Activated CD8-positive, alpha-beta memory T cell treated with anti-CD3 and anti-CD28 coated beads for 48 hours (primary cell): ENCODE data around the gene TOX2.

Experiments
- DNase-seq, 3 experiments: peaks; one replicate each; pipeline ENCODE4 v3.0.0-alpha.2; 2020; ENCODE audit warnings: low read depth in 2 of 3, low spot score in 2 of 3

The TOX2 gene

DNA sequence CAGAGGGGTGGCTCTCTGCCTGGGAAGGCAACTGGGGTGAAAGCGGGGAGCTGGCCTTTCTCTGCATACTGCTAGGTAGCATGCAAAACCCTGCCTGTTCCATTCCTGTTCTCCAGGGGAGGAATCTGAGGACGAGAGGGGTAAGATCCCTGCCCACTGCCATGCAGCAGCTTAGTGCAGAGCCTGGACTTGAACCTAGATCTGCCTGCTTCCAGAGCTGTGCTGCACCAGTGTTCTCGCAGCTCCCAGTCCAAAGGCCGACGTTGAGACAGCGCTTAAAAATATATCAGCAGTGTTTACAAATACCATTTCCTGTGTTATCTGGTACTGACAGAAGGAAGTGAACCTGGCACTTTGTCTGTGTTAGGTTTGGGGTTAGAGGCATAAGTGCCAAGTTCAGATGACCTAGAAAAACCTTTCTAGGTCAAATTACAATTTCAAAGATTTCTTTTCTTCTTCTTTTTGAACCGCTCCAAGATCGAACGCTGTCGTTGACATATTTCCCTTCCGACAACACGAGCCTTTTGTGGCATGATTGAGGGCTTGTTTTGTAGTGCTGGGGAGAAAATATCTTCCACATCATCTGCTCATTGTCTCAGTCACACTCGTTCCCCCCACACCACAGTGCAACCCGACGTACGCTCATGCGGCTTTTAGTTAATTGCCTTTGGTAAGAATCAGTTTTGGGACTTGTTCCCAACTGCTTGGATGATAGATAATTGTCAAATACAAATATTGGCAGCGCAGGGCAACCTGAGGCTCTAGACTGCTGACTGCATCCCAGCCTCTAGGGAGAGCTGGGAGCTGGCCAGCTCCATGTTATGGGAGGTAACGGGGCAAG is 44.6 kb downstream of the TOX2 start:
- DNase-seq: no peak

DNA sequence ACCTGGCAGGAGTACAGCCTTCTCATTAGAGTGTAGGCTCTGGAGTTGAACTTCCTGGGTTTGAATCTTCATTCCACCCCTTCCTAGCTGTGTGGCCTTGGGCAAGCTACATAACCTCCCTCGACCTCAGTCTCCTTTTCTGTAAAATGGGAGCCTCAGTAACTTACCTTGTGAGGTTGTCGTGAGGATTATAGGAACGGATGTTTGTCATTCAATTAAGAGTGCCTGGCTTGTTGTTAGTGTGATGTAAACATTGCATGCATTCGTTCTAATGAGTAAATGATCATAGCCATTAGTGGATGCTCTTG is 45.2 kb downstream of the TOX2 start:
- no peak for DNase-seq

DNA sequence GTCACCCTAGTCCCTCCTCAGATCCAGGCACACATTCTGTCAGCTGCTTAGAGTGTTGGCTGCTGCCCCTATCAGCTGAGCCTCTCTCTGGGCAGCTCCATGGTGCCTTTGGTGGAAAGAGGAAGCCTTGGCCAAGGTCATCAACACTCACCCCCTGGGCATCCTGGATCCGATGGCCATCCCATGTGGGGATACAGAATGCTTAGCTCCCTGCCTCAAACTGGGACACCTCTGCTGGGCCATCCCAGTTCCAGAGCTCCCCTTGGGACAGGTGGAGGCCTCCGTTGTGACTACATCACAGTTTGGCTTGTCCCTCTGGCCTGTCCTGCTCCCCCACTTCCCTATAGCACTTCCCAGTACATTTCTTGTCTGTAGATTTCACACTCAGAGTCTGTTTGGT is 45.6 kb downstream of the TOX2 start:
- no peak for DNase-seq

DNA sequence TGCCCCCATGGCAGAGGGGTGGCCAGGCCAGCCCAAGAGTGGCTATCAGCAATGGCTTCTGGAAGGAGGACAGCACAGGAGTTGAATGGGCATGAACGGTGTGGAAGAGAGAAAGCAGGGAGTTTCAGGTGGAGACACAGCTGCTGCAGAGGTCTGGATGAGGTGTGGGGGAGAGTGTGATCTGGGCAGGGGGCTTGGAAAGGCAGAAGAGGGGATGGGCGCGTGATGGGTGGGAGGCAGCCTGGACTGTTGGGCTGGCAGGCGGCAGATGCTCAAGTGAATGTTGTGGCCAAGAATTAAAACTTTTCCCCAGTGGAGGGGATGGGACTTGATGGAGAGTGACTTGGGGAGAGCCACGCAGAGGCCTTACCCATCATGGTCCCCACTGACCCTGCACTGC is 46.5 kb downstream of the TOX2 start:
- DNase-seq: no peak

DNA sequence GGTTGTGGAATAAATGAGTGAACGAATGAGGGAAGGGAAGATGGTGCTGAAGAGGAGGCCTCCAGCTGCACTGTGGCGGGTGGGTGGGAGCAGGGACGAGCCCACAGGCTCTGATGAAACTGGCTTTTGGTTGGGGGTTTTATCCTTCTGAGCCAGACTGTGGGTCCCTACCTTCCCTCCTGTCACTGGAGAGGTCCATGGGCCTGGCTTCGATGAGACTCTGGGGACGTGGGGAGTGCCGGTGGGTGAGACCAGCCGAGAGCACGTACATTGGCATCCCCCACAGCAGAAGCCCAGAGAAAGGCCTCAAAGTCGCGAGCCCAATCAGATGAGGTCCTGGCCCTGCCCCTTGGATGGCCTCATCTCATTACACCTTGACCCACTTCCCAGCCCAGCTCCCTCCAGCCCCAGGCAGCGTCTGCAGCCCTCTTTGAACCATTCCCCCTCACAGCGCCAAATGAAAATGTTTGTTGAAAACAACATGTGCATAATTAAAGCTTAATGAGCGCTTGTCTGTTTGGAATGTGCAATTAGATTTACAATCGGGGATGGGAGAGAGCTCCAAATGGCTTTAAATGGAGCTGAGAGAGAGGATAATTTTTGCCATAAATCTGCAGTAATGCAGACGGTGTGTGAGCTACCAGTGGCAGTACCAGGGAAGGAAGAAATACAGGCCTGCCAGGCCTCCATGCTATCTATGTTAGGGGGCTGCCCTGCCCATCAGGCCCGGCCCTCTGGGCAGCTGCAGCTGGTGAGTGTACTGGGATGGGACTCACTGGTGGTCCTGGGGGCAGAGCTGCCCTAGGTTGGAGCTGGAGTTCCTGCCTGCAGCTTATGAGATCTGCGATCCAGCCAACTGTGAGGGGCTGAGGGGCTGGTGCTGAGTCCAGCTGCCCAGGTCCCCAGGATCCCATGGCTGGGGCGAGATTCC is 47.2 kb downstream of the TOX2 start:
- DNase-seq: no peak

DNA sequence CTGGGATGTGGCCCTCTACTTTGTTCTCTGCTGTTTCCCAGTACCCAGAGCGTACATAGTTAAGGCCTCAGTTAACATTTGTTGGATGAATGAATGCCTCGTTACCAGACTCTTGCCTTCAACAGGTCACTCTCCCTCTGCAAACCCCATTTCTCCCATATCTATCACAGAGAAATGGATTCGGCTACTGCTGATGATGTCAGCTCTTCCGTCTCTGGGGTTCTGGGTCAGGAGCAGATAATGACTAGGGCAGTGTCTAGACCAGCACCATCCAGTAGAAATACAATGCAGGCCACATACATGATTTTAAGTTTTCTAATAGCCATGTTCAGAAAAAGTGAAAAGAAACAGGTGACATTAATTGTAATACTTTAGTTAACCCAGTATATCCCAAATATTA is 47.9 kb downstream of the TOX2 start:
- no peak for DNase-seq

DNA sequence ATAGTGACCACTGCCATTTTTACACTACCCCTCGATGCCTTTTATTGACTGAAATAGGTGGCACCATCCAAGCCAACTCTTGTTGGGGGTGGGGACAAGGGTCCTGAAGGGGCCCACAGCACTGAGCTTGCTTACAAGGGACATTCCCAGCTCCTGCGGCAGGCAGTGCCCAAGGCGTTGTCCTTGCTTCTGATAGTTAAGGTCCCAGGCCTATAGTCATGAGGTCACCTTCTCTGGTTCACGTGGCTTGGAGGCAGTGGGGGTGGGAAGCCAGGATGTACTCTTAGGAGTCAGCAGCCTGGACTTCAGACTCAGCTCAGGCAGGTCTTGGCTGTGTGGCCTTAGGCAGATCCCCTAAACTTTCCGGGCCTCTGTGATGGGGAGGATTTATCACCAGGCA is 48.6 kb downstream of the TOX2 start:
- no peak for DNase-seq

DNA sequence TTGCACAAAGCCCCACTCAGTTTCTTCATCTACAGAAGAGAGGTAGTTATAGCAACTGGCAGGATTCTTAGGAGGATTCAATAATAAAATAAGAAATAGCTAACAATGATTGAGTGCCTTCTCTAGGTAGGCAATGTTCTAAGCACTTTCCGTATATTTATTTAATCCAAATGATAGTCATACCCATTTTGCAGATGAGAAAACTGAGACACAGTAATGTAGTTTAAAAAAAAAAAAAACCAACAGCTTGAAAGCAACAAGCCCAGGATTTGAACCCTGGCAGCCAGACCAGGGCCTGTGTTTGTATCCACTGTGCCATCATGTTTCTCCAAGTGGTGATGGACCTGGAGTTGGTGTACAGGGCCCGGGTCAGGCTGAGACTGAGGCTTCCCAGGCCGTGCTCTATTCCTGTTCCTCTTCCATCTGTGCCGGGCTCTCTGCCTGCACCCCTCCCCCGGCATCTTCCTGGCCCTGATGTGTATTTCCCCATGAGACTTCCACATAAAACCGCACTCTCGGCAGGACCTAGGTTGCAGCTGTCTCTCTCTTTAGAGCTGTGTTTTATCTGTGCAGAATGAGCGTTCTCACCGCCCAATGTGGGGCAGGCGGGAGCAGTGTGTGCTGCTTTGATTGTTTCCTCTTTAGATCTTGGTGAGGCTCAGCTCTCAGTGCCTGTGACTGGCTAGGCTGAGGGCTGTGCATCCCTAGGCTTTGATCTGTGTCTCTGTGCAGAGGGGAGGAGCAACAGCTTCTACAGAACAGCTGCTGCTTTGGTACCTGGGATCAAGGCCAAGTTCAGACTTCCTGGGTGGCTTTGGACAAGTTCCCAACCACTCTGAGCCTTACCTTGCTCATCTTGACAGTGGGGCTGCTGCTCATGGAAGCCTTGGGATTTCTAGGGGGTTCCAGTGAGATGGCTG is 49.5 kb downstream of the TOX2 start:
- DNase-seq: no peak

DNA sequence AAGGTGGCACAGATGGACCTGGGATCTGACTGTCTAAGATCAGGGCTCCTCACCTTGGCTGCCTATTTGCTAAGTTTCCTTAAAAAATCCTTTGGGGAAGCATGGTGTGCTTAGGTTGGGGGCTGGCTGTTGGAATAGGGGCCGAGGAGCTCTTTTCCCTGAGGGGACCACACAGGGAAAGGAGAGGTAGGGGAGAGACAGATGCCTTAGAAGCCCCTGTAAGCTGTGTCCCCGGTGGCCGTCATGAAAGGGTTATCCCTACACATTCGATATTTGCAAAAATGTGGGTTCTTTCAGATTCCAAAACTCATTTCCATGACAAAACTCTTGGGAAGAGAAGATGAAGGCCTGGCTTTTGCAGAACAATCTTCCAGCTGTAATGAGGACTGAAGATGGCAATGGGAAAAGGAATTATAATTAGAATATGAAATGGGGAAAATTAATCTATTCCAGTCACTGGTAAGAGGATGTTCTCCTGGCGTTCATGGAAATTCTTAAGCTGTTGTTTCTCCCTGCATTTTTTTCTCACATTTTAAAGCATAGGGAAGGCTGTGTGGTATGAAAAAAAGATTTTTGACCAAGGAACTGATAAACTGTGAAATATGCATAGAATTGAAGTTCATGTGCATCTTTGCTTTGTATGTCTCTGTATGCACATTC is 53.8 kb downstream of the TOX2 start:
- no peak for DNase-seq

DNA sequence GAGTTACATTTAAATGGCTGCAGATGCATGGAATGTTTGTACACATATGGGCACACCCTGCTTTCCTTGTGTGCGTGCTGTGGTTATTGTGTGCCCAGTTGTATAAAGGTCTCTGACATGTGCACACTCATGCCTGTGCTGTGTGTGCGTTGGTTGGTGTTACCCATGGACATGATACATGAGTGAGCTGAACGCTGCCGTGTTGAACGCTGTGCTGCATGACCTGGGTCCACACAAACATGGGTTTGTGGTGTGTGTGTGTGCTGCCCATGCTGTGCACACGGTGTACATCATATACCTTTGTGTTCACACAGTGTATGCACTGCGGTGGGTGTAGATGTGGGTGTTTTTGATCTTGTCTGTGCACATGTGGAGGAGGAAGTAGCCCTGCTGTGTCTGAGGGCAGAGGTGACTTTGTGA is 54.4 kb downstream of the TOX2 start:
- no peak for DNase-seq

DNA sequence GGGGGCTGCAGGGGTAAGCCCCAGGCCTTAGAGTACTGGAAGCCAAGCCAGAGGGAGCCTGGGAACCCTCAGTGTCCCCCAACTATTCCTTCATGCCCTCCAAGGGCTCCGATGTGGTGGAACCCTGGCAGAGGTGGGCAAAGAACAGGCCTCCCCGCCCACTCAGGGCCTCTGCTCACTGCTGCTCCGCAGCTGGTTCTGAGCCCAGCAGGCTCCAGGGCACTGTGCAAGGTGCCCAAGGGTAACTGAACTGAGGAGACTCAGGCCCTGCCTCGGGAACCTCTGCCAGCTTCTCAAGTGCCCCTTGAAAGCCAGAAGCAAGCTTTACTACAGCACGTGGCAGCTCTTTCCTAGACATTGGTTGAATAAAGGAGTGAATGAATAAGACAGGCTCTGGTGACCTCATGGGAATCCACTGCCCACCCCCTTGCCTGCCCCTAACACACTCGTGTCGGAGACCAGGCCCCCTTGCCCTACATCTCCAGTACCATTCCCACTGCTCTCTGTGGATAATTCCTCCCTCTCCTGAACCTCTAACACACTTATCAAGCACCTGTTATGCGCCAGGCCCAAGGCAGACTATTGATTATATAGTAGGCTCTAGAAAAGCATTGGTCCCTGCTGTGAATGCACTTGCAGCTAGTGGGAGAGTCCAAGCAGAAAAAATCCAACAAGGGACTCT is 55.0 kb downstream of the TOX2 start:
- DNase-seq: no peak

DNA sequence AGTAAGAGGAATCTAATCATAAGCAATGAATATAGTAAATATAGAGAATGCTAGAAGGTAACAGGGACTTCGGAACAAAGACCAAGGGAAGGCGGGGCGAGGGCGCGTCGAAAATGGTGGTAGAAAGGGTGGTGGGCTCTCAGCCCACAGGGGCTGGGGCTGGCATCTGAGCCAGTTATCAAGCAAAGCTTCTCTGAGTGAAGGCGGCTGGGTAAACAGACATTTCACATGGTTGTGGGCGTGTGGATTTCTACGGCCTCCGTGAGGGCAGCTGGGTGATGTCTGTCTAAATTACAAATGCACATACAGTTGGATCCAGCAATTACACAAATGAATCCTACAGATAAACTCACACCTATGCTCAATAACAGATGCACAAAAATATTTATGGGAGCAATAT is 56.6 kb downstream of the TOX2 start:
- no peak for DNase-seq

DNA sequence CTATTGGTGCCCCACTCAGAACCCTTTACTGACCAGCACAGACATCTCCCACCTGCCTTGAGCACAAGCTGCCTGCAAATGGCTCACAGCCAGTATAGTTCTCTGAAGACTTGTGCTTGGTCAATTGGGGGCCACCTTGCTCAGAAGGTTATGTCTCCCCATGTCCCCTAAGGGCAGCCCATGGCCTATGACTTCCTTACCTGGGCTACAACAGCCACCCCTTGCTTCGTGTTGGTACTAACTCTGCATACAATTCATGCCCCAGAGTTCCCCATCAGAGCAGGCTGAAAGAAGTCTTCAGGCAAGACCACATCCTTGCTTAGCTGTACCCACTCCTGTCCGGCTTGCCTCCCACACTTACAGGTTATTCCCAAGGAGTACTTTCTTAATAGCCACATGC is 57.4 kb downstream of the TOX2 start:
- no peak for DNase-seq

DNA sequence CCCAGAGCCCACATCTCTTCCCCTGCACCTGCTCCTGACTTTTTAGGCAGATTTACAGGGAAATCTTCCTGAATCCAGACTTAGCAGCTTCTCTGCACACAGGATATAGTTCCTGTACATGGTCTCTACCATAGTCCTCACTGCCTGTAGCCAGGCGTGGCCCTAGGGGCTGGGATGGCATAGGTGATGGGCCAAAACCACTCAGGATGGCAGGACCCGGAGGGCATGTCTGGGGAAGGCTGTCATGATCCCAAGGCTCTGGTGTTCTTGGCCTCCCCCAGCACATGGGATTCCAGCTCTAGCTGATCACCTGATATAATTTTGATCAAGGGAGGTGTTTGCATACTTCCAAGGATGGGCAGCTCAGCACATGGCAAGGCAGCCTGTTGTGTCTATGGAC is 58.0 kb downstream of the TOX2 start:
- no peak for DNase-seq

DNA sequence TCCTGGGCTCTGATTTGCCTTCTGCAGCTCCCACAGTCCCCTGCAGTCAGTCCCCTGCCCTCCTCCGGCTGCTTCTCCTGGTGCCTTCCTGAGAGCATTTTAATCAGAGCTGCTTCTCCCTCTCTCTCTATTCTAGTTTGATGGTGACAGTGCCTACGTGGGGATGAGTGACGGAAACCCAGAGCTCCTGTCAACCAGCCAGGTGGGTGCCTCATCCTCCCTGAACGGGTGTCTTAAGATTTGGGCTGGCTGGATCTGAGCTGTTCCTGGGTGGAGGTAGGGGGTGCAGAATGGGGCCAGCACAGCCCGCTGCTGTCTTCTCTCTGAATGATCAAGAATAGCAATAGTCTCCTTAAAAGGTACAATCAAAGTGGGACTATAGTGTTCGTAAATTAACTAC is 58.6 kb downstream of the TOX2 start:
- DNase-seq: no peak

DNA sequence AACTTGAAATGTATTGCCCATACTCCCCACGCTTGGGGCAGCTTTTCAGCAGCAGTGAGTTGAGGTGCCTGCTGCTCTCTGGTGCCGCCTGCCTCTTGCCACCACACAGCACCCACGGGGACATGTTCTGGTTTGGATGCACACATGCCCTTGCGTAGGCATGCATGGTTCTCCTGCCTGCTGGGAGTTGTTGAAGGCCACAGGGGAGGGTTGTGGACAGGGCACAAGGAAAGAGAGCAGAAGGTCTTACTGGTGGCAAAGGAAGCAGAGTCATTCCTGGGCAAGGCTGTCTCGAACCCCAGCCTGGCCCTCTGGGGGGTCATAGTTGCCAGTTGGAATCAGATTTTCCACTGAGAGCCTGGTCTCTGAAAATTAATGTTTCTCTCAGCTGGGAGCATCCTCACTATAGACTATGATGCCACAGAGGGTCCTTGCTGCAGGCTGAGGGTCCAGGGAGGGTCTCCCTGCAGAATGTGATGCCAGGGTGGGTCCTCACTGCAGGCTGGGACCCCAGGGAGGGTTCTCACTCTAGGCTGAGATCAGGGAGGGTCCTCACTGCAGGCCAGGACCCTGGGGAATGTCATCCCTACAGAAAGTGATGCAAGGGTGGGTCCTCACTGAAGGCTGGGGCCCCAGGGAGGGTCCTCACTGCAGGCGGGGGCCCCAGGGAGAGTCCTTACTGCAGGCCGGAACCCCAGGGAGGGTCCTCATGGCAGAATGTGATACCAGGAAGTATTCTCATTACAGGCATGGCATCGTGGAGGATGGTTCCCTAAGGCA is 59.2 kb downstream of the TOX2 start:
- DNase-seq: no peak

DNA sequence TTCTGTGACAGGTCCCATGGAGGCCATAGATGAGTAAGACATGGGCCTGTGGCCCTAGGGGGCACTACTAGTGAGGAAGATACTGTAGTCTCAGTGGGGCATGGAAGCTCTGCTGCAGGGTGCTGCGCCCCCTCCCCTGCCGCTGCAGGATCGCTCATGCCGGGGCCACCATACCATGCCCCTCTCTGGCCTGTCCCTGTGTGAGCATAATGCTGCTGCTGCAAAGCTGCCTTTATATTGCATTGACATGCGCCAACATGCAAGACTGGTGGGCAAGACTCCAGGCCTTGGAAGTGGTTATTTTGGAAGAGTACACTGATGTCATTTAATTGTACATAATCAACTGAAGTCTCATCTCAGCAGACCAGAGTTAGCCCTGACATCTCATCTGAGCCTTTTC is 60.0 kb downstream of the TOX2 start:
- DNase-seq: no peak

DNA sequence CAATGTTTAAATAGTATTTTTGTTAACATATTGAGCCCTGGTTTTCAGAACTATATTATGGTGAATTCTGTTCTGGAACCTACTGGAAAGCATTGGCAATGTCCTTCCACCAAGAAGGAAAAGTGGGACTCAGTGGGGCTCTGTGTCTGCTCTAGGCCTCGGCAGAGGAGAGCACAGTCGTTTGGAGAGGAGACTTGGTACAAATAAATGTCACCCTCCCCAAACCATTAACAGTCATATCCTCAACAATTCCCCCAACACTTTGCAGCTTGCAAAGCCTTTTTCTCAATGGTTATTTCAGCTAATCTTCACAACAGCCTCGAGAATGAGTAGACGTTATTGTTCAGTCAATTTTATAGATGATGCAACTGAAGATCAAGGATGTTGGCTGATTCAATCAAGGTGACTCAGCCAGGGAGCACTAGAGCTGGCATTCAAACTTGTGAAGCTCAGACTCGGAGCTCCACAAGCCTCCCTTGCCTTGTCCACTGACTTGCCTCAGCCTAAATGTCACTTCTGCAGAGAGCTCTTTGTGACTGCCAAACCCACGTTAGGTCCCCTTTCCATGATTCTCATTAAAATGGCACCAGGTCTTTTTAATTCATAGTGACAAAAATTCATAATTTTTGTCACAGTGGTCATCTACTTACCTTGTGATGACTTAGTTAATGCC is 60.6 kb downstream of the TOX2 start:
- no peak for DNase-seq

DNA sequence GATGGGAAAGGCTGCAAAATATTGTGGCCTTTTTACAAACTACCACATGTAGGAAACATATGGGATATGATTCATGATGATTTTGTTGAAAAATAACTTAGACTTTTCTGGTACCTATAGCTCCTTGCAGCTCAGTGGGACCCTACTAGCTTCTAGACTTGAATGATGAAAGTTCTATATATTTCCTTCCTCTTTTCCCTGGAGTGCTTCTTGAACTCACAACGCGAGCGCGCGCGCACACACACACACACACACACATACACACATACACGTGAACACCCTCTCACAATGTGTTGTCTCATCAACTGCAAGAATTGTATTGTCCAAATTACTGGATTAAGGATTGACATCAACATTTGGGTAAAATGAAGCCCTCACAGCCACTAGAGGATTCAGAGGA is 61.9 kb downstream of the TOX2 start:
- DNase-seq: no peak
